ENCODE data around the gene CA6.

- TF ChIP-seq BCL3 (IDR thresholded peaks at IDR 0.05), result no peak
- TF ChIP-seq CTCF (IDR thresholded peaks at IDR 0.05), result no peak
- no peak for TF ChIP-seq REST (IDR thresholded peaks at IDR 0.05)
- no peak for TF ChIP-seq KDM1A (IDR thresholded peaks at IDR 0.05; ENCODE audit: low read depth)
Observed at GRCh38 chr1:9010781-9011323, 65.2 kb downstream of the CA6 start.

All from A549 (cell line).